Central memory CD8-positive, alpha-beta T cell (primary cell): ENCODE results near the gene EPHB6.

Experiments used
- ATAC-seq: fragments of 150-1000 bp; cut with Tn5 transposase; replicated peaks from 2 replicates; pipeline ENCODE4 v1.10.0; 2022; ENCODE audit warnings: mild to moderate bottlenecking, moderate FRiP score, moderate number of reproducible peaks; ENCODE audit not compliant: poor library complexity, severe bottlenecking; ENCODE audit errors: extremely low read depth
- DNase-seq, 2 donors: peaks; one replicate each; pipeline ENCODE4 v3.0.0; 2021; ENCODE audit warnings: low spot score in 2 of 2
- H3K27ac Mint-ChIP-seq: one replicate; pipeline ENCODE4 v1.8.0; 2022; ENCODE audit warnings: low read depth, mild to moderate bottlenecking, moderate library complexity, mixed read lengths
- H3K27me3 Mint-ChIP-seq: one replicate; pipeline ENCODE4 v1.8.0; 2022; ENCODE audit warnings: mixed read lengths
- H3K36me3 Mint-ChIP-seq: one replicate; pipeline ENCODE4 v1.8.0; 2022; ENCODE audit warnings: mild to moderate bottlenecking, moderate library complexity, mixed read lengths; ENCODE audit not compliant: insufficient read depth
- H3K4me1 Mint-ChIP-seq: one replicate; pipeline ENCODE4 v1.8.0; 2022; ENCODE audit warnings: mixed read lengths
- H3K4me3 Mint-ChIP-seq: one replicate; pipeline ENCODE4 v1.8.0; 2022; ENCODE audit warnings: mild to moderate bottlenecking, moderate library complexity, mixed read lengths
- H3K9me3 Mint-ChIP-seq: one replicate; pipeline ENCODE4 v1.8.0; 2022; ENCODE audit warnings: mixed read lengths

Gene EPHB6

GRCh38 chr7:142890874-142891485 is 36.1 kb downstream of the EPHB6 start:
- DNase-seq (no peak), ATAC-seq (no peak)
- H3K36me3 Mint-ChIP-seq, result no peaks in the 10 kb centered on the region
- no peaks in the 10 kb centered on the region for H3K4me1 Mint-ChIP-seq
- H3K4me3 Mint-ChIP-seq, result no peak overlapping the region
- H3K27ac Mint-ChIP-seq, result no peak overlapping the region
- H3K9me3 Mint-ChIP-seq, result no peaks in the 10 kb centered on the region
- H3K27me3 Mint-ChIP-seq, result peaks cover 9% of the 10 kb centered on the region

GRCh38 chr7:142891490-142892082 is 36.7 kb downstream of the EPHB6 start:
- H3K27ac Mint-ChIP-seq, result no peak overlapping the region
- peaks cover 15% of the 10 kb centered on the region for H3K27me3 Mint-ChIP-seq
- no peaks in the 10 kb centered on the region for H3K4me1 Mint-ChIP-seq
- no peaks in the 10 kb centered on the region for H3K9me3 Mint-ChIP-seq
- ATAC-seq (no peak), DNase-seq (no peak)
- no peak overlapping the region for H3K4me3 Mint-ChIP-seq
- no peaks in the 10 kb centered on the region for H3K36me3 Mint-ChIP-seq

GRCh38 chr7:142892951-142893350 is 38.1 kb downstream of the EPHB6 start:
- DNase-seq (no peak), ATAC-seq (no peak)
- Mint-ChIP-seq H3K27ac (no peak overlapping the region), H3K36me3 (peaks cover 1% of the 10 kb centered on the region), H3K27me3 (peaks cover 28% of the 10 kb centered on the region), H3K9me3 (no peaks in the 10 kb centered on the region), H3K4me3 (no peak overlapping the region), H3K4me1 (no peaks in the 10 kb centered on the region)

GRCh38 chr7:142894112-142894984 is 39.5 kb downstream of the EPHB6 start:
- ATAC-seq, result no peak
- Mint-ChIP-seq H3K36me3 (peaks cover 1% of the 10 kb centered on the region), H3K4me1 (no peaks in the 10 kb centered on the region), H3K27me3 (peaks cover 39% of the 10 kb centered on the region), H3K9me3 (no peaks in the 10 kb centered on the region), H3K4me3 (no peak overlapping the region), H3K27ac (no peak overlapping the region)
- no peak for DNase-seq

GRCh38 chr7:142894985-142895593 is 40.2 kb downstream of the EPHB6 start:
- no peak for ATAC-seq
- Mint-ChIP-seq H3K4me3 (no peak overlapping the region), H3K27me3 (peaks cover 39% of the 10 kb centered on the region), H3K27ac (no peak overlapping the region), H3K36me3 (peaks cover 1% of the 10 kb centered on the region), H3K4me1 (no peaks in the 10 kb centered on the region), H3K9me3 (no peaks in the 10 kb centered on the region)
- DNase-seq, result no peak

GRCh38 chr7:142896151-142896550 is 41.3 kb downstream of the EPHB6 start:
- peaks cover 1% of the 10 kb centered on the region for H3K36me3 Mint-ChIP-seq
- no peak overlapping the region for H3K27ac Mint-ChIP-seq
- no peak for DNase-seq
- no peaks in the 10 kb centered on the region for H3K9me3 Mint-ChIP-seq
- ATAC-seq, result no peak
- peaks cover 39% of the 10 kb centered on the region for H3K27me3 Mint-ChIP-seq
- no peak overlapping the region for H3K4me3 Mint-ChIP-seq
- H3K4me1 Mint-ChIP-seq, result no peaks in the 10 kb centered on the region

- no peak for DNase-seq
- Mint-ChIP-seq H3K27ac (no peak overlapping the region), H3K36me3 (peaks cover 1% of the 10 kb centered on the region), H3K9me3 (no peaks in the 10 kb centered on the region), H3K4me1 (no peaks in the 10 kb centered on the region), H3K27me3 (peaks cover 39% of the 10 kb centered on the region), H3K4me3 (no peak overlapping the region)
- no peak for ATAC-seq
Observed at GRCh38 chr7:142896741-142897379, 42.0 kb downstream of the EPHB6 start.

GRCh38 chr7:142897691-142898090 is 42.8 kb downstream of the EPHB6 start:
- H3K9me3 Mint-ChIP-seq, result no peaks in the 10 kb centered on the region
- H3K27ac Mint-ChIP-seq, result no peak overlapping the region
- no peaks in the 10 kb centered on the region for H3K4me1 Mint-ChIP-seq
- peaks cover 35% of the 10 kb centered on the region for H3K27me3 Mint-ChIP-seq
- DNase-seq (no peak), ATAC-seq (no peak)
- no peak overlapping the region for H3K4me3 Mint-ChIP-seq
- peaks cover 1% of the 10 kb centered on the region for H3K36me3 Mint-ChIP-seq

GRCh38 chr7:142898377-142899170 is 43.7 kb downstream of the EPHB6 start:
- ATAC-seq (no peak), DNase-seq (no peak)
- H3K27me3 Mint-ChIP-seq, result peaks cover 33% of the 10 kb centered on the region
- H3K4me3 Mint-ChIP-seq, result no peak overlapping the region
- H3K36me3 Mint-ChIP-seq, result peaks cover 1% of the 10 kb centered on the region
- no peak overlapping the region for H3K27ac Mint-ChIP-seq
- no peaks in the 10 kb centered on the region for H3K9me3 Mint-ChIP-seq
- H3K4me1 Mint-ChIP-seq, result no peaks in the 10 kb centered on the region

- H3K27ac Mint-ChIP-seq, result no peak overlapping the region
- no peak for DNase-seq
- H3K4me1 Mint-ChIP-seq, result no peaks in the 10 kb centered on the region
- no peaks in the 10 kb centered on the region for H3K9me3 Mint-ChIP-seq
- no peak for ATAC-seq
- peaks cover 1% of the 10 kb centered on the region for H3K36me3 Mint-ChIP-seq
- H3K27me3 Mint-ChIP-seq, result peaks cover 33% of the 10 kb centered on the region
- no peak overlapping the region for H3K4me3 Mint-ChIP-seq
Observed at GRCh38 chr7:142899661-142900060, 44.8 kb downstream of the EPHB6 start.

- Mint-ChIP-seq H3K4me3 (no peak overlapping the region), H3K4me1 (no peaks in the 10 kb centered on the region), H3K27me3 (peaks cover 33% of the 10 kb centered on the region), H3K27ac (no peak overlapping the region), H3K36me3 (peaks cover 1% of the 10 kb centered on the region), H3K9me3 (no peaks in the 10 kb centered on the region)
- ATAC-seq (no peak), DNase-seq (no peak)
Observed at GRCh38 chr7:142901426-142902259, 46.8 kb downstream of the EPHB6 start.
